SK-N-SH (cell line): ENCODE measurements around the gene KLHL42. TPM values are rescaled to one million over a fixed set of nuclear protein-coding genes. Genes with fewer than 3 reads are reported as not detected.

Source experiments
- CTCF ChIA-PET: fragments of 300-600, 350-600 bp; formaldehyde crosslinking; extraction: SDS; loops from one replicate; lab custom pipeline; 2021; lab: Yijun Ruan, JAX
- POLR2A ChIA-PET: fragments of 350-600 bp; sonication (Branson Sonifier 250); formaldehyde crosslinking; extraction: SDS; loops from one replicate; lab custom pipeline; 2020; ENCODE audit warnings: antibody characterized with exemption, inconsistent platforms; lab: Yijun Ruan, JAX
- DNase-seq: peaks from one replicate; pipeline ENCODE4 v3.0.0; 2012
- H2AFZ ChIP-seq: fragments of 200-600 bp; sonication (generic); 2 replicates; pipeline ENCODE4 v1.8.1; 2016; ENCODE audit warnings: antibody characterized with exemption, mild to moderate bottlenecking, low read depth
- H3F3A ChIP-seq: fragments of 200-600 bp; sonication (generic); replicated peaks from 2 replicates; pipeline ENCODE3; 2016; ENCODE audit warnings: antibody characterized with exemption, mild to moderate bottlenecking; ENCODE audit not compliant: insufficient read depth
- H3K27ac ChIP-seq, 2 experiments: fragments of 200-500 bp in 1 of 2; fragments of 200-600 bp in 1 of 2; sonication (Bioruptor generic) in 1 of 2; sonication (generic), shearing (Covaris generic) in 1 of 2; 2 replicates each; pipeline versions ENCODE4 v1.5.1 to v1.6.1; 2014 to 2016; ENCODE audit warnings: low read depth in 2 of 2, inconsistent platforms in 1 of 2, low read length in 1 of 2, mild to moderate bottlenecking in 1 of 2, mixed read lengths in 1 of 2
- H3K27me3 ChIP-seq: fragments of 200-600 bp; sonication (generic), shearing (Covaris generic); 2 replicates; pipeline ENCODE4 v1.6.1; 2016; ENCODE audit warnings: mixed run types; ENCODE audit not compliant: insufficient read depth
- H3K36me3 ChIP-seq, 2 experiments: fragments of 200-500 bp in 1 of 2; fragments of 200-600 bp in 1 of 2; sonication (Bioruptor generic) in 1 of 2; sonication (generic) in 1 of 2; replicated peaks in 1 of 2; 2 replicates each; pipeline versions ENCODE3 to v1.5.1; 2014 to 2016; ENCODE audit warnings: low read length in 1 of 2, mild to moderate bottlenecking in 1 of 2; ENCODE audit not compliant: insufficient read depth in 2 of 2, control insufficient read depth in 1 of 2
- H3K4me1 ChIP-seq, 2 experiments: fragments of 200-500 bp in 1 of 2; fragments of 200-600 bp in 1 of 2; sonication (Bioruptor generic) in 1 of 2; sonication (generic), shearing (Covaris generic) in 1 of 2; 2 replicates each; pipeline versions ENCODE4 v1.5.1 to v1.6.1; 2014 to 2016; ENCODE audit warnings: low read depth in 1 of 2, low read length in 1 of 2, mixed run types in 1 of 2; ENCODE audit not compliant: insufficient read depth in 2 of 2, control insufficient read depth in 1 of 2
- H3K4me2 ChIP-seq: fragments of 200-600 bp; sonication (generic), shearing (Covaris generic); 2 replicates; pipeline ENCODE4 v1.6.1; 2017; ENCODE audit warnings: mixed run types
- H3K4me3 ChIP-seq, 2 experiments: fragments of 200-500 bp in 1 of 2; fragments of 200-600 bp in 1 of 2; sonication (Bioruptor generic) in 1 of 2; sonication (generic), shearing (Covaris generic) in 1 of 2; 2 replicates each; pipeline versions ENCODE4 v1.5.1 to v1.8.1; 2014 to 2016; ENCODE audit warnings: low read depth in 2 of 2, inconsistent platforms in 1 of 2, low read length in 1 of 2, mild to moderate bottlenecking in 1 of 2, mixed read lengths in 1 of 2, moderate library complexity in 1 of 2
- H3K79me2 ChIP-seq: fragments of 200-600 bp; sonication (generic); 2 replicates; pipeline ENCODE4 v1.8.1; 2017; ENCODE audit warnings: mild to moderate bottlenecking; ENCODE audit not compliant: insufficient read depth
- H3K9ac ChIP-seq: fragments of 200-600 bp; sonication (generic); 2 replicates; pipeline ENCODE4 v1.6.1; 2017; ENCODE audit warnings: mixed run types
- H3K9me2 ChIP-seq: fragments of 200-600 bp; sonication (generic); 2 replicates; pipeline ENCODE4 v1.6.1; 2017; ENCODE audit warnings: mixed run types
- H3K9me3 ChIP-seq: fragments of 200-600 bp; sonication (generic); 2 replicates; pipeline ENCODE4 v1.6.1; 2017; ENCODE audit warnings: mixed run types, mild to moderate bottlenecking, moderate library complexity
- H4K20me1 ChIP-seq: fragments of 200-600 bp; sonication (generic); 2 replicates; pipeline ENCODE4 v1.6.1; 2017; ENCODE audit warnings: mild to moderate bottlenecking, mixed run types; ENCODE audit not compliant: insufficient read depth
- CHD2 ChIP-seq: fragments of 150-350 bp; IDR thresholded peaks from 2 replicates; pipeline ENCODE4 v1.6.1; 2018; ENCODE audit warnings: low read length; ENCODE audit not compliant: partially characterized antibody
- CTCF ChIP-seq: fragments of 200-600 bp; sonication (generic); IDR thresholded peaks from 2 replicates; pipeline ENCODE4 v1.6.1; 2017; ENCODE audit warnings: antibody characterized with exemption, mild to moderate bottlenecking, moderate library complexity
- ELF1 ChIP-seq: IDR thresholded peaks from 2 replicates; pipeline ENCODE4 v1.4.0; 2012
- EZH2phosphoT487 ChIP-seq: fragments of 200-600 bp; sonication (generic); IDR thresholded peaks from 2 replicates; pipeline ENCODE4 v1.6.1; 2017; ENCODE audit warnings: low read depth, mixed run types, mild to moderate bottlenecking, antibody characterized with exemption, moderate library complexity, borderline replicate concordance
- FOXM1 ChIP-seq: IDR thresholded peaks from 2 replicates; pipeline ENCODE4 v1.4.0; 2012; ENCODE audit warnings: low read depth, mild to moderate bottlenecking
- GABPA ChIP-seq: IDR thresholded peaks from 2 replicates; pipeline ENCODE4 v1.4.0; 2012; ENCODE audit warnings: low read depth, mild to moderate bottlenecking
- JUND ChIP-seq: IDR thresholded peaks from 2 replicates; pipeline ENCODE4 v1.4.0; 2012
- MXI1 ChIP-seq: IDR thresholded peaks from 2 replicates; pipeline ENCODE4 v1.6.1; 2012; ENCODE audit warnings: mild to moderate bottlenecking, low read depth, low read length, improper control_type of control experiment
- NFIC ChIP-seq: IDR thresholded peaks from 2 replicates; pipeline ENCODE4 v1.4.0; 2012; ENCODE audit warnings: borderline replicate concordance
- NRF1 ChIP-seq: IDR thresholded peaks from 2 replicates; pipeline ENCODE4 v1.6.1; 2012; ENCODE audit warnings: low read depth, mild to moderate bottlenecking, low read length
- POLR2AphosphoS5 ChIP-seq: IDR thresholded peaks from 2 replicates; pipeline ENCODE4 v1.6.1; 2012; ENCODE audit warnings: low read depth, low read length
- RAD21 ChIP-seq: IDR thresholded peaks from 2 replicates; pipeline ENCODE4 v1.6.1; 2012; ENCODE audit warnings: mild to moderate bottlenecking, low read length
- RXRA ChIP-seq: IDR thresholded peaks from 2 replicates; pipeline ENCODE4 v1.4.0; 2012; ENCODE audit warnings: low read depth, mild to moderate bottlenecking, borderline replicate concordance
- SIN3A ChIP-seq: IDR thresholded peaks from 2 replicates; pipeline ENCODE4 v1.6.1; 2012; ENCODE audit warnings: low read depth, mild to moderate bottlenecking, low read length, moderate library complexity, borderline replicate concordance
- SMC3 ChIP-seq: IDR thresholded peaks from 2 replicates; pipeline ENCODE4 v1.6.1; 2012; ENCODE audit warnings: low read depth, low read length, improper control_type of control experiment
- TAF1 ChIP-seq: IDR thresholded peaks from 2 replicates; pipeline ENCODE4 v1.6.1; 2012; ENCODE audit warnings: low read depth, mild to moderate bottlenecking, low read length, moderate library complexity, borderline replicate concordance
- TCF12 ChIP-seq: IDR thresholded peaks from 2 replicates; pipeline ENCODE4 v1.4.0; 2012
- YY1 ChIP-seq: IDR thresholded peaks from 2 replicates; pipeline ENCODE4 v1.4.0; 2012; ENCODE audit warnings: low read depth, mild to moderate bottlenecking
- ZBTB33 ChIP-seq: IDR thresholded peaks from 2 replicates; pipeline ENCODE4 v1.4.0; 2012; ENCODE audit warnings: low read depth, borderline replicate concordance
- WGBS: methylation state at CpG from one replicate; pipeline ENCODE4 v1.1.6; 2017; ENCODE audit warnings: low lambda C conversion rate; 5-methylcytosine and 5-hydroxymethylcytosine counted together
- polyA plus RNA-seq, 3 experiments: library from polyadenylated mRNA; depleted of rRNA; stranded (reverse); fragments of >200 nt; gene quantifications; 2 replicates each; pipeline ENCODE4 v1.2.3, GENCODE V29; 2012
- TF ChIP-seq, protein P1 (sequence below): IDR thresholded peaks from 2 replicates; pipeline ENCODE4 v1.4.0; 2012; ENCODE audit warnings: low read depth
- TF ChIP-seq, protein P2 (sequence below): fragments of 150-350 bp; IDR thresholded peaks from 2 replicates; pipeline ENCODE4 v1.6.1; 2017; ENCODE audit warnings: antibody characterized with exemption, low read length, low read depth, borderline replicate concordance
- TF ChIP-seq, protein P3 (sequence below): IDR thresholded peaks from 2 replicates; pipeline ENCODE4; 2012

Gene KLHL42
- polyA plus RNA-seq, 1 of the 3 experiments (the other 2 are of a cell fraction), result 11.7 TPM

DNA sequence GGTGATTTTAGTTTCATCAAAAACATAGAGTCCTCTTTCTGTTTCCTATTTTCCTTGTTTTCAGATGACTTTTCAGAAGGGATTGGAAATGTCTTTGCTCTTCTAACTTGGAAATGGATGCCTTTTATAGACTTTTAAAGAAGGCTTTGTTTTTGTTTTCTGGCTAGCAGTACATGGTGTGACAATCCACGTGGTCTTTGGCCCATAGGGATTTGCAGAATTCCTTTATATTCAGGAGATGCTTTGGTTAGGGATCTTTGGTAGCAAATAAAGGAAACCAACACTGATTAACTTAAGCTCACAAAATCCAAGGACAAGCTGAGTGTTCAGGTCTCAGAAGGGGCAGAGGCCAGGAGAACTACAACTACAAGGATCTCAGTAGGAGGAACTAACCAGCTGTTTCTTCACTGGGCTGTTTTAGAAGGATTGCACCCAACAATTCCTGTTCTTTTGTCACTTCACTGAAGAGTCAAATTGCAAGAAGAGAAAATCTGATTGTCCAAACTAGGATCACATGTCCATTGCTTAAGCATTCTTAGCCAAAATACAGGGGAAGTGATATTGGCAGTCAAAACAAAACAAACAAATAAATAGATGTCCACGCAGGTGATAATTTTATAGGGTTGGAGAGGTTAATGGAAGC, 58.6 kb downstream of the KLHL42 start (continued):
- TF ChIP-seq ZBTB33, result no peak
- TF ChIP-seq TAF1, result no peak
- no peak for TF ChIP-seq TCF12
- TF ChIP-seq RXRA, result no peak
- no peak for TF ChIP-seq MXI1
- no peak for TF ChIP-seq CTCF

DNA sequence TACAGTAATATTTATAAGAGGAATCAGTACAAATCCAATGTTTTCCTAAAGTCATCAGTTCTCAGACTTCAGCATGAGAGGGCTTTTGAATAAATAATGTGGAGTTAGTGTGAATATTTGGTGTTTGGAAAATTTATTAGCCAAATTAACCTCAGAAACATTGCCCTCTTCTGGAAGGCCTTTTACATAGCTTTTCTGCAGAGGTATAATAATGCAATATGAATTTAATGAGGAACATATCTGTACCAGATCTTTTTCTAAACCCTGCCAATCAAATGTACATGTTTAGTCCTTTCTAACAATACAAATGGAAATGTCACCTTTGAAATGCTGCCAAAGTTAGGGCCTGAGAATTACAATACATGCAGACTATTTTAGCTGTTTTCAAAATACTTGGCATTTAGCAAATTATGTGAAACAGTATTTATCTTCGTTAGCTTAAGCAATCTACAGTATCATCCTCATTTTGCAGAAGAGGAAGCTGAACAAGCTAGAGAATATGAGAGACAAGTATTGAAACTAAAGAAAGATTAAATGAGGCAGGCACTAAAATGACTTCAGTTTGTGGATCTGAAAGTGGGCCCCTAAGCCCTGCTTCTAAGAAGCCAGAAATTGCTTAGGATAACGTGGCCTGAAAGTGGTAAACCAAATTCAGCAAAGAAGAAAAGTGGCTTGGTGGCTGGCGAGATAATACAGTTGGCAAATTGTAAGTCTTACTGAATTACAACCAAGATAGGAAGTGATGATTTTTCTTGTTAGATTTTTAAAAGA, 60.4 kb downstream of the KLHL42 start:
- Histone ChIP-seq H3K9me2 (no peaks in the 10 kb centered on the region), H3K79me2 (no peaks in the 10 kb centered on the region), H3K27ac (no peak overlapping the region), H4K20me1 (no peaks in the 10 kb centered on the region), H3K4me3 (no peak overlapping the region), H3K27me3 (no peaks in the 10 kb centered on the region), H3K4me1 (peaks cover 0 to 8% of the 10 kb centered on the region in 2 experiments; a peak in 2 of 4 replicates), H3K36me3 (no peaks in the 10 kb centered on the region), H2AFZ (no peak overlapping the region), H3K9ac (no peak overlapping the region), H3K4me2 (no peak overlapping the region), H3K9me3 (no peaks in the 10 kb centered on the region), H3F3A (no peaks in the 10 kb centered on the region)
- ChIA-PET POLR2A (interaction anchor here (1.2 kb wide), 1 partner anchor 61 kb away, joined by 3 read pairs; the partner anchor contains the start of genes KLHL42 and MANSC4), CTCF (interaction anchor here (0.8 to 1.8 kb wide), 7 partner anchors 19 to 108 kb away, joined by 3 to 6 read pairs (median 4); no protein-coding TSS in a partner anchor)
- DNase-seq, result no peak
- 84% methylated on average over 3 of the region's 3 CpGs for WGBS
- TF ChIP-seq FOXM1, result no peak
- no peak for TF ChIP-seq NRF1
- TF ChIP-seq, protein P1, sequence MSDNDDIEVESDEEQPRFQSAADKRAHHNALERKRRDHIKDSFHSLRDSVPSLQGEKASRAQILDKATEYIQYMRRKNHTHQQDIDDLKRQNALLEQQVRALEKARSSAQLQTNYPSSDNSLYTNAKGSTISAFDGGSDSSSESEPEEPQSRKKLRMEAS, result no peak
- TF ChIP-seq RAD21, result peak; percentile 25; the same call in 1 of the 2 replicates
- TF ChIP-seq GABPA, result no peak
- TF ChIP-seq POLR2AphosphoS5, result no peak
- TF ChIP-seq SIN3A, result no peak
- no peak for TF ChIP-seq TCF12
- TF ChIP-seq RXRA, result no peak
- TF ChIP-seq EZH2phosphoT487, result no peak
- TF ChIP-seq TAF1, result no peak
- TF ChIP-seq, protein P2, sequence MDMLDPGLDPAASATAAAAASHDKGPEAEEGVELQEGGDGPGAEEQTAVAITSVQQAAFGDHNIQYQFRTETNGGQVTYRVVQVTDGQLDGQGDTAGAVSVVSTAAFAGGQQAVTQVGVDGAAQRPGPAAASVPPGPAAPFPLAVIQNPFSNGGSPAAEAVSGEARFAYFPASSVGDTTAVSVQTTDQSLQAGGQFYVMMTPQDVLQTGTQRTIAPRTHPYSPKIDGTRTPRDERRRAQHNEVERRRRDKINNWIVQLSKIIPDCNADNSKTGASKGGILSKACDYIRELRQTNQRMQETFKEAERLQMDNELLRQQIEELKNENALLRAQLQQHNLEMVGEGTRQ, result no peak
- peak; percentile 32 for TF ChIP-seq SMC3
- no peak for TF ChIP-seq JUND
- TF ChIP-seq, protein P3, sequence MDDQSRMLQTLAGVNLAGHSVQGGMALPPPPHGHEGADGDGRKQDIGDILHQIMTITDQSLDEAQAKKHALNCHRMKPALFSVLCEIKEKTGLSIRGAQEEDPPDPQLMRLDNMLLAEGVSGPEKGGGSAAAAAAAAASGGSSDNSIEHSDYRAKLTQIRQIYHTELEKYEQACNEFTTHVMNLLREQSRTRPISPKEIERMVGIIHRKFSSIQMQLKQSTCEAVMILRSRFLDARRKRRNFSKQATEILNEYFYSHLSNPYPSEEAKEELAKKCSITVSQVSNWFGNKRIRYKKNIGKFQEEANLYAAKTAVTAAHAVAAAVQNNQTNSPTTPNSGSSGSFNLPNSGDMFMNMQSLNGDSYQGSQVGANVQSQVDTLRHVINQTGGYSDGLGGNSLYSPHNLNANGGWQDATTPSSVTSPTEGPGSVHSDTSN, result no peak
- TF ChIP-seq CTCF, result peak; percentile 59
- TF ChIP-seq NFIC, result no peak
- TF ChIP-seq YY1, result no peak
- TF ChIP-seq CHD2, result no peak
- no peak for TF ChIP-seq ELF1
